GM12872 (cell line): ENCODE results near the gene PDHX.

Experiments
- CTCF ChIP-seq: IDR thresholded peaks from 3 replicates; pipeline ENCODE4 v1.5.1; 2011; ENCODE audit warnings: low read depth, mild to moderate bottlenecking, low read length, moderate library complexity; ENCODE audit not compliant: insufficient read depth

PDHX gene

GRCh38 chr11:34911676-34912075 lies 4.7 kb upstream of the PDHX start:
- TF ChIP-seq CTCF: no peak

GRCh38 chr11:34915136-34916014 lies 1.0 kb upstream of the PDHX start:
- no peak for TF ChIP-seq CTCF

- TF ChIP-seq CTCF: no peak
Observed at GRCh38 chr11:34916843-34917770, 689 bp downstream of the PDHX start.

GRCh38 chr11:34921156-34921555 lies 4.7 kb downstream of the PDHX start:
- no peak for TF ChIP-seq CTCF

- TF ChIP-seq CTCF: no peak
Observed at GRCh38 chr11:34924714-34925113, 8.3 kb downstream of the PDHX start.

- TF ChIP-seq CTCF: peak; percentile 48; the same call in 2 of the 3 replicates
Observed at GRCh38 chr11:34926101-34926830, 9.8 kb downstream of the PDHX start.

GRCh38 chr11:34926831-34927132 lies 10.4 kb downstream of the PDHX start:
- no peak for TF ChIP-seq CTCF
